SU-DHL-6 (cell line): ENCODE data around the gene PTPN20.

ENCODE experiments used
- H2AFZ ChIP-seq: fragments of 200-600 bp; sonication (generic); 2 replicates; pipeline ENCODE4 v1.6.1; 2014; ENCODE audit warnings: low read depth, mild to moderate bottlenecking, moderate library complexity, mixed read lengths, antibody characterized with exemption, low read length; ENCODE audit not compliant: severe bottlenecking
- H3F3A ChIP-seq: fragments of 200-600 bp; shearing (Covaris generic); 2 replicates; pipeline ENCODE4 v1.6.0; 2016; ENCODE audit warnings: antibody characterized with exemption, mild to moderate bottlenecking; ENCODE audit not compliant: insufficient read depth
- H3K27ac ChIP-seq: fragments of 200-600 bp; sonication (generic); 2 replicates; pipeline ENCODE4 v1.5.1; 2016; ENCODE audit warnings: low read depth, mild to moderate bottlenecking, low read length, moderate library complexity, mixed read lengths
- H3K27me3 ChIP-seq: fragments of 200-600 bp; sonication (generic), shearing (Covaris generic); 2 replicates; pipeline ENCODE4 v1.6.0; 2014; ENCODE audit warnings: mild to moderate bottlenecking, low read length
- H3K36me3 ChIP-seq: fragments of 200-600 bp; sonication (generic); 2 replicates; pipeline ENCODE4 v1.6.1; 2014; ENCODE audit warnings: mild to moderate bottlenecking, low read length, mixed read lengths
- H3K4me2 ChIP-seq: fragments of 300-600, 200-600 bp; shearing (Covaris generic), sonication (generic); 2 replicates; pipeline ENCODE4 v1.6.0; 2014; ENCODE audit warnings: low read length, low read depth, mild to moderate bottlenecking; ENCODE audit not compliant: poor library complexity, severe bottlenecking
- H3K4me3 ChIP-seq: fragments of 200-600 bp; sonication (generic); 2 replicates; pipeline ENCODE4 v1.5.1; 2014; ENCODE audit warnings: antibody characterized with exemption, low read length, mild to moderate bottlenecking, mixed read lengths; ENCODE audit not compliant: insufficient read depth, poor library complexity, severe bottlenecking
- H3K79me2 ChIP-seq: fragments of 200-600 bp; sonication (generic); 2 replicates; pipeline ENCODE4 v1.6.1; 2014; ENCODE audit warnings: mild to moderate bottlenecking, low read length, moderate library complexity; ENCODE audit not compliant: insufficient read depth
- H3K9ac ChIP-seq: fragments of 200-600 bp; sonication (generic); 2 replicates; pipeline ENCODE4 v1.7.0; 2014; ENCODE audit warnings: mild to moderate bottlenecking, low read length
- H3K9me2 ChIP-seq: fragments of 200-600 bp; sonication (generic); replicated peaks from 2 replicates; pipeline ENCODE4 v1.6.1; 2014; ENCODE audit warnings: low read length; ENCODE audit not compliant: insufficient read depth
- H3K9me3 ChIP-seq: fragments of 200-600 bp; sonication (generic); 2 replicates; pipeline ENCODE4 v1.6.1; 2014; ENCODE audit warnings: low read length, mixed read lengths; ENCODE audit not compliant: insufficient read depth
- H4K20me1 ChIP-seq: fragments of 200-600 bp; sonication (generic); 2 replicates; pipeline ENCODE4 v1.6.1; 2014; ENCODE audit warnings: low read depth, mild to moderate bottlenecking, antibody characterized with exemption, low read length, moderate library complexity, mixed read lengths
- EZH2phosphoT487 ChIP-seq: fragments of 200-600 bp; sonication (generic), shearing (Covaris generic); conservative IDR thresholded peaks from 2 replicates; pipeline ENCODE4 v1.6.1; 2018; ENCODE audit warnings: mild to moderate bottlenecking, antibody characterized with exemption, low read length, moderate library complexity, mixed read lengths
- TF ChIP-seq, protein P1 (sequence below): fragments of 200-600 bp; sonication (generic); IDR thresholded peaks from one replicate; pipeline ENCODE4 v1.5.1; 2017; ENCODE audit warnings: antibody characterized with exemption, mild to moderate bottlenecking, low read length, moderate library complexity; ENCODE audit not compliant: insufficient read depth, poor library complexity, severe bottlenecking

PTPN20 gene

DNA sequence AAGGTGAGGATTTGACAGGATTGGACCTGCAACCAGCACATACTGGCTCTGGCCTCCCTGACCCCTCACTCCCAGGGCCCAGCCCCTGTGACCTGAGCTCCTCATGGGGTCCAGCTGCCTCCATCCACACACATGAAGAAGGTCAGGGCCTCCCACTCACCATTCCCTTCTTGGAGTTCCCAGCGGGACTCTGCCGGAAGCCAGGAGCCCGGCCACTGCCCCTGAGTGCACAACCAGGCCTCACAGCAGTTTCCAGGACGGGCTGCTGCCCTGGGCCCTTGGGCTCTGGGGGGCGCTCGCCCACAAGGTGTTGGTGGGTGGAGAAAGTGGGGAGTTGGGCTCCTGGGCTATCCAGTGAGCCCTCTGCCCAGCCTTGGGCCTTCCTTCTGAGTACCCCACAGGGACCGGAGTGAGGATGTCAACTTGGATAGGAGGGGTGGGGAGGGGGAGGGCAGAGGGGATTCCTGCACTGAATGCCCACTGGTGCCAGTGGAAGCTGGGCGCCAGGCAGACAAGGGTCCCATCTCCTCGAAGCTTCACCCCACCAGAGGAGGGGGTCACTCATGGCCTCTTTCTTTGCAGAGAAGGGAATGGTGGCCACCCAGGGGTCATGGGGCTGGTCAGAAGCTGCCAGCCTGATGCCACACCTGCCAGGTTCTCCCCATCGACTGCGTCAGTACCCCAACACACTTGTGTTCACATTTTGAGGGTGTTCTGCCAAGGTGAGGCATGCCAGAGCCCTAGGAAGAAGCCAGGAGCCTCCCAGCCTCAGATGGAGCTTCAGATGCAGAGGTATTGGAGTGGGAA, 115.3 kb downstream of the PTPN20 start:
- H2AFZ ChIP-seq = no peak overlapping the region
- no peaks in the 10 kb centered on the region for H3K79me2 ChIP-seq
- H3K36me3 ChIP-seq = no peaks in the 10 kb centered on the region
- H3K9ac ChIP-seq = no peak overlapping the region
- H3K4me3 ChIP-seq = no peak overlapping the region
- no peak overlapping the region for H3K4me2 ChIP-seq
- no peak for TF ChIP-seq EZH2phosphoT487
- TF ChIP-seq, protein P1, sequence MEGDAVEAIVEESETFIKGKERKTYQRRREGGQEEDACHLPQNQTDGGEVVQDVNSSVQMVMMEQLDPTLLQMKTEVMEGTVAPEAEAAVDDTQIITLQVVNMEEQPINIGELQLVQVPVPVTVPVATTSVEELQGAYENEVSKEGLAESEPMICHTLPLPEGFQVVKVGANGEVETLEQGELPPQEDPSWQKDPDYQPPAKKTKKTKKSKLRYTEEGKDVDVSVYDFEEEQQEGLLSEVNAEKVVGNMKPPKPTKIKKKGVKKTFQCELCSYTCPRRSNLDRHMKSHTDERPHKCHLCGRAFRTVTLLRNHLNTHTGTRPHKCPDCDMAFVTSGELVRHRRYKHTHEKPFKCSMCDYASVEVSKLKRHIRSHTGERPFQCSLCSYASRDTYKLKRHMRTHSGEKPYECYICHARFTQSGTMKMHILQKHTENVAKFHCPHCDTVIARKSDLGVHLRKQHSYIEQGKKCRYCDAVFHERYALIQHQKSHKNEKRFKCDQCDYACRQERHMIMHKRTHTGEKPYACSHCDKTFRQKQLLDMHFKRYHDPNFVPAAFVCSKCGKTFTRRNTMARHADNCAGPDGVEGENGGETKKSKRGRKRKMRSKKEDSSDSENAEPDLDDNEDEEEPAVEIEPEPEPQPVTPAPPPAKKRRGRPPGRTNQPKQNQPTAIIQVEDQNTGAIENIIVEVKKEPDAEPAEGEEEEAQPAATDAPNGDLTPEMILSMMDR = no peak
- no peaks in the 10 kb centered on the region for H4K20me1 ChIP-seq
- H3K9me2 ChIP-seq = no peaks in the 10 kb centered on the region
- no peaks in the 10 kb centered on the region for H3F3A ChIP-seq
- H3K27me3 ChIP-seq = no peaks in the 10 kb centered on the region
- H3K27ac ChIP-seq = no peak overlapping the region
- no peaks in the 10 kb centered on the region for H3K9me3 ChIP-seq

DNA sequence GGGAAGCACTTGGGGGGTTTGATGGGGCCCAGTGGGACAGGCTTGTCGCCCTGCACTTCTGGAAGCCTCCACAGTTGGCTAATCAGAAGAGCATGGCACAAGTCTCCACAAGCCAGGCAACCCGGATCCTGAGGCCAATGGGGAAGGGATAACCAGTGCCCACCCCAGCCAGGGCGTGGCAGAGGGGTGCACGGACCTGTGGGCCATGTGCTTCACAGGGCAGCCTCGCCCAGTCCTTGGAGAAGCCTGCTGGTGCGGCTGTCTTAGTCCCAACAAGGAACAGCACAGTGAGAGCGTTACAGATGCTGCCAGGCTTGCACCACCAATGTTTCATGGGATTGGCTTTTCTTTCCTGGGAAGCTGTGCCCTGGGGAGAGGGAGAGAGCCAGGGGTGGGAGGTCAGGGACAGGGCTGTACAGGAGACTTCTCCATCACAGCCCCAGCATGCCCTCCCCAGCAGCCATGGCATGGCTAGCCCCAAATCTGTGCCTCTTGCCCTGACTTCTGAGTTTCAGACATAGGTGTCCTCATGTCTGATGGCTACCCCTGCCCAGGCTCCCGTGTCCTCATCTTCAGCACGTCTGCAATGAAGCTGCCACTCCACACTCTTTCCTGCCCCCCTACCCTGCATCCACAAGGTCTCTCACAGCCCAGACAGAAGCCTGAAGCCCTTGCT, 116.0 kb downstream of the PTPN20 start:
- H3K9me2 ChIP-seq = no peaks in the 10 kb centered on the region
- H3K27ac ChIP-seq = no peak overlapping the region
- no peaks in the 10 kb centered on the region for H3K9me3 ChIP-seq
- H3K9ac ChIP-seq = no peak overlapping the region
- no peaks in the 10 kb centered on the region for H3K27me3 ChIP-seq
- H3F3A ChIP-seq = no peaks in the 10 kb centered on the region
- H3K79me2 ChIP-seq = no peaks in the 10 kb centered on the region
- H3K4me3 ChIP-seq = no peak overlapping the region
- no peak overlapping the region for H3K4me2 ChIP-seq
- no peaks in the 10 kb centered on the region for H4K20me1 ChIP-seq
- H3K36me3 ChIP-seq = no peaks in the 10 kb centered on the region
- no peak overlapping the region for H2AFZ ChIP-seq
- TF ChIP-seq, protein P1 = no peak

DNA sequence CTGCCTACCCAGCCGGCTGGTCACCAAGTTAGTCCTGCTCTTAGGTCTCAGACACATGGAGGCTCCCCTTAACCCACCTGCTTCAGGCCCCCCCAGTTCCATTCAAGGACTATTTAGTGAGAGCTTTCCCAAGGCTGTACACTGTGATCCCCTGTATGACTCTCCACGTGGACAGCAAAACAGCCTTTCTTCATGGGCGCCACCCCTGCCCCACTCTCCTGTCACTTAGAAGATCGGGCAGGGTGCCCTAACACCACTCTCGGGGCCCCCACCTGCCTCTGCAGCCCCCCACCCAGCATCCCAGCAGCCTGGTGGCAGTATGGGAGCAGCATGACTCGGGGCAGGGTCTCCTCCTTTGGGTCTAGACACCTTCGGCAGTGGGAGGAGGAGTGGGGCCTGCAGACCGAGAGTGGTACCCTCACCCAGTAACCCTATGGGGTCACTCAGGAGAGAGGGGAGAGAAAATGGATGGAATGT, 116.6 kb downstream of the PTPN20 start:
- no peaks in the 10 kb centered on the region for H3K27me3 ChIP-seq
- no peaks in the 10 kb centered on the region for H4K20me1 ChIP-seq
- no peak overlapping the region for H3K27ac ChIP-seq
- no peaks in the 10 kb centered on the region for H3F3A ChIP-seq
- no peak overlapping the region for H2AFZ ChIP-seq
- H3K9me3 ChIP-seq = no peaks in the 10 kb centered on the region
- no peak for TF ChIP-seq EZH2phosphoT487
- TF ChIP-seq, protein P1 = no peak
- no peak overlapping the region for H3K4me3 ChIP-seq
- H3K79me2 ChIP-seq = no peaks in the 10 kb centered on the region
- no peak overlapping the region for H3K9ac ChIP-seq
- H3K36me3 ChIP-seq = no peaks in the 10 kb centered on the region
- H3K4me2 ChIP-seq = no peak overlapping the region
- H3K9me2 ChIP-seq = no peaks in the 10 kb centered on the region
